Ishikawa (cell line): Measurements from ENCODE around the gene ATXN7.

ENCODE experiments used
- CEBPB ChIP-seq: IDR thresholded peaks from 2 replicates; pipeline ENCODE4 v1.6.1; 2012
- CREB1 ChIP-seq: IDR thresholded peaks from 2 replicates; pipeline ENCODE4 v1.6.1; 2012; ENCODE audit warnings: low read depth
- EGR1 ChIP-seq: IDR thresholded peaks from 2 replicates; pipeline ENCODE4 v1.6.1; 2012
- EP300 ChIP-seq: IDR thresholded peaks from 2 replicates; pipeline ENCODE4 v1.6.1; 2012; ENCODE audit warnings: borderline replicate concordance
- FOXM1 ChIP-seq: IDR thresholded peaks from 2 replicates; pipeline ENCODE4 v1.6.1; 2012; ENCODE audit warnings: low read depth, borderline replicate concordance
- MAX ChIP-seq: IDR thresholded peaks from 2 replicates; pipeline ENCODE4 v1.6.1; 2012
- NFIC ChIP-seq: IDR thresholded peaks from 2 replicates; pipeline ENCODE4 v1.6.1; 2012
- RAD21 ChIP-seq: IDR thresholded peaks from 2 replicates; pipeline ENCODE4 v1.6.1; 2012; ENCODE audit warnings: low read depth
- REST ChIP-seq: IDR thresholded peaks from 2 replicates; pipeline ENCODE4 v1.6.1; 2012; ENCODE audit warnings: low read depth, mild to moderate bottlenecking
- TAF1 ChIP-seq: IDR thresholded peaks from 2 replicates; pipeline ENCODE4 v1.6.1; 2012; ENCODE audit warnings: low read depth, mild to moderate bottlenecking
- TCF12 ChIP-seq: IDR thresholded peaks from 2 replicates; pipeline ENCODE4 v1.6.1; 2012; ENCODE audit warnings: low read depth
- TEAD4 ChIP-seq: IDR thresholded peaks from 2 replicates; pipeline ENCODE4 v1.6.1; 2012
- USF1 ChIP-seq: IDR thresholded peaks from 2 replicates; pipeline ENCODE4 v1.6.1; 2012
- YY1 ChIP-seq: IDR thresholded peaks from 2 replicates; pipeline ENCODE4 v1.6.1; 2012; ENCODE audit warnings: low read depth
- ZBTB7A ChIP-seq: IDR thresholded peaks from 2 replicates; pipeline ENCODE4 v1.6.1; 2012; ENCODE audit warnings: low read depth

Gene ATXN7

GRCh38 chr3:64011685-64012084 is 148.0 kb downstream of the ATXN7 start:
- TF ChIP-seq FOXM1: no peak
- no peak for TF ChIP-seq TEAD4
- TF ChIP-seq NFIC: no peak
- no peak for TF ChIP-seq EGR1
- no peak for TF ChIP-seq YY1
- TF ChIP-seq MAX: no peak
- no peak for TF ChIP-seq RAD21
- no peak for TF ChIP-seq USF1
- no peak for TF ChIP-seq TAF1
- TF ChIP-seq REST: no peak
- TF ChIP-seq TCF12: no peak
- TF ChIP-seq EP300: no peak
- TF ChIP-seq ZBTB7A: no peak
- TF ChIP-seq CEBPB: no peak
- TF ChIP-seq CREB1: no peak

GRCh38 chr3:64016941-64017620 is 153.4 kb downstream of the ATXN7 start:
- TF ChIP-seq NFIC: no peak
- no peak for TF ChIP-seq EGR1
- no peak for TF ChIP-seq CEBPB
- peak; percentile 33; the same call in 1 of the 2 replicates for TF ChIP-seq TEAD4

GRCh38 chr3:64019271-64019670 is 155.6 kb downstream of the ATXN7 start:
- TF ChIP-seq TCF12: no peak
- no peak for TF ChIP-seq REST
- TF ChIP-seq MAX: no peak
- TF ChIP-seq NFIC: no peak
- TF ChIP-seq TAF1: no peak
- TF ChIP-seq FOXM1: no peak
- TF ChIP-seq ZBTB7A: no peak
- TF ChIP-seq USF1: no peak
- TF ChIP-seq CREB1: no peak
- TF ChIP-seq EP300: no peak
- TF ChIP-seq CEBPB: no peak
- TF ChIP-seq TEAD4: no peak
- TF ChIP-seq RAD21: no peak
- no peak for TF ChIP-seq EGR1
- no peak for TF ChIP-seq YY1

- no peak for TF ChIP-seq TCF12
- TF ChIP-seq TAF1: no peak
- no peak for TF ChIP-seq EGR1
- TF ChIP-seq RAD21: no peak
- no peak for TF ChIP-seq USF1
- TF ChIP-seq FOXM1: no peak
- TF ChIP-seq TEAD4: no peak
- no peak for TF ChIP-seq CREB1
- no peak for TF ChIP-seq CEBPB
- no peak for TF ChIP-seq ZBTB7A
- TF ChIP-seq YY1: no peak
- no peak for TF ChIP-seq REST
- TF ChIP-seq EP300: no peak
- TF ChIP-seq NFIC: no peak
- TF ChIP-seq MAX: no peak
Measured at GRCh38 chr3:64019879-64020278, 156.2 kb downstream of the ATXN7 start.
